ENCODE data around the gene ATL1. TPM values are rescaled to one million over a fixed set of nuclear protein-coding genes. Genes with fewer than 3 reads are reported as not detected.

ATL1 gene
- total and polyA plus RNA-seq, 7 donors = 3.2 to 22.5 (median 9.1) TPM

- no peaks in the 10 kb centered on the region for H3K27me3 ChIP-seq
- no peaks in the 10 kb centered on the region for H3K4me1 ChIP-seq
- peaks cover 0 to 30% (median 4%) of the 10 kb centered on the region in 4 donors for H3K36me3 ChIP-seq
- H3K9me3 ChIP-seq = no peaks in the 10 kb centered on the region
- no peak for DNase-seq
- no peak for TF ChIP-seq POLR2A (IDR thresholded peaks at IDR 0.05)
- no peak for TF ChIP-seq CTCF (IDR thresholded peaks at IDR 0.05)
- TF ChIP-seq EP300 (IDR thresholded peaks at IDR 0.05) = no peak
- TF ChIP-seq POLR2AphosphoS5 (IDR thresholded peaks at IDR 0.05) = no peak
- H3K27ac ChIP-seq = no peak overlapping the region
- WGBS, 2 donors = 90 to 91% methylated on average over 4 of the region's 4 CpGs
- H3K4me3 ChIP-seq = no peak overlapping the region
- intact Hi-C loops (cut with DNase I) = no loop called here
Observed at GRCh38 chr14:50633954-50634353, 74.0 kb downstream of the ATL1 start.

GRCh38 chr14:50635141-50635540 is 75.2 kb downstream of the ATL1 start:
- no peaks in the 10 kb centered on the region for H3K27me3 ChIP-seq
- no peak overlapping the region for H3K27ac ChIP-seq
- H3K4me1 ChIP-seq = no peaks in the 10 kb centered on the region
- intact Hi-C loops (cut with DNase I) = no loop called here
- H3K36me3 ChIP-seq = peaks cover 0 to 36% (median 7%) of the 10 kb centered on the region in 4 donors
- no peak overlapping the region for H3K4me3 ChIP-seq
- TF ChIP-seq POLR2AphosphoS5 (IDR thresholded peaks at IDR 0.05) (no peak), EP300 (IDR thresholded peaks at IDR 0.05) (no peak), CTCF (IDR thresholded peaks at IDR 0.05) (no peak), POLR2A (IDR thresholded peaks at IDR 0.05) (no peak)
- WGBS, 2 donors = 93 to 96% methylated on average over 2 of the region's 2 CpGs
- no peaks in the 10 kb centered on the region for H3K9me3 ChIP-seq
- no peak for DNase-seq

- no peak for TF ChIP-seq CTCF (IDR thresholded peaks at IDR 0.05)
- TF ChIP-seq EP300 (IDR thresholded peaks at IDR 0.05) = no peak
- TF ChIP-seq POLR2A (IDR thresholded peaks at IDR 0.05) = no peak
- TF ChIP-seq POLR2AphosphoS5 (IDR thresholded peaks at IDR 0.05) = no peak
- Histone ChIP-seq H3K4me3 (no peak overlapping the region), H3K27me3 (no peaks in the 10 kb centered on the region), H3K9me3 (no peaks in the 10 kb centered on the region), H3K27ac (no peak overlapping the region), H3K4me1 (peaks cover 0 to 5% (median 0%) of the 10 kb centered on the region in 4 donors), H3K36me3 (peaks cover 0 to 14% (median 0%) of the 10 kb centered on the region in 4 donors)
- 62 to 86% methylated on average over 6 of the region's 6 CpGs for WGBS, 2 donors
- no peak for DNase-seq
- intact Hi-C loops (cut with DNase I) = no loop called here
Observed at GRCh38 chr14:50647282-50647681, 87.3 kb downstream of the ATL1 start.

GRCh38 chr14:50647753-50648152 is 87.8 kb downstream of the ATL1 start:
- Histone ChIP-seq H3K27ac (no peak overlapping the region), H3K27me3 (no peaks in the 10 kb centered on the region), H3K36me3 (peaks cover 0 to 14% (median 0%) of the 10 kb centered on the region in 4 donors), H3K4me3 (no peak overlapping the region), H3K9me3 (no peaks in the 10 kb centered on the region), H3K4me1 (peaks cover 0 to 10% (median under 1%) of the 10 kb centered on the region in 4 donors)
- intact Hi-C loops (cut with DNase I) = no loop called here
- no peak for DNase-seq
- no peak for TF ChIP-seq EP300 (IDR thresholded peaks at IDR 0.05)
- TF ChIP-seq POLR2AphosphoS5 (IDR thresholded peaks at IDR 0.05) = no peak
- no peak for TF ChIP-seq CTCF (IDR thresholded peaks at IDR 0.05)
- no peak for TF ChIP-seq POLR2A (IDR thresholded peaks at IDR 0.05)

- Histone ChIP-seq H3K36me3 (peaks cover 0 to 1% (median 0%) of the 10 kb centered on the region in 4 donors), H3K4me1 (peaks cover 0 to 20% (median 4%) of the 10 kb centered on the region in 4 donors), H3K4me3 (no peak overlapping the region), H3K27me3 (no peaks in the 10 kb centered on the region), H3K27ac (no peak overlapping the region), H3K9me3 (no peaks in the 10 kb centered on the region)
- intact Hi-C loops (cut with DNase I) = no loop called here
- no peak for DNase-seq
- TF ChIP-seq POLR2A (IDR thresholded peaks at IDR 0.05) (no peak), POLR2AphosphoS5 (IDR thresholded peaks at IDR 0.05) (no peak), CTCF (IDR thresholded peaks at IDR 0.05) (no peak), EP300 (IDR thresholded peaks at IDR 0.05) (no peak)
Observed at GRCh38 chr14:50649691-50650090, 89.7 kb downstream of the ATL1 start.

Measured in sigmoid colon (tissue), 7 donors.